Cardiac fibroblast (primary cell): Measurements from ENCODE around the gene DSG3.
A peak's percentile ranks its signal among the peaks of the same experiment; 100 is the strongest.

ENCODE experiments used
- DNase-seq, 2 donors: peaks; one replicate each; pipeline versions ENCODE4 v3.0.0 to v3.0.0-alpha.2; 2010; ENCODE audit warnings: low read depth in 2 of 2
- H3K4me3 ChIP-seq, 2 donors: replicated peaks in 1 of 2; 1 replicate in 1 of 2; 2 replicates in 1 of 2; pipeline ENCODE4 v1.5.1; 2011; ENCODE audit warnings: low read depth in 2 of 2, low read length in 2 of 2, mild to moderate bottlenecking in 2 of 2, moderate library complexity in 1 of 2
- TF ChIP-seq, protein P1 (sequence below): IDR thresholded peaks from one replicate; pipeline ENCODE4 v1.5.1; 2011; ENCODE audit warnings: low read depth, mild to moderate bottlenecking, low read length, inconsistent platforms

Gene DSG3

DNA sequence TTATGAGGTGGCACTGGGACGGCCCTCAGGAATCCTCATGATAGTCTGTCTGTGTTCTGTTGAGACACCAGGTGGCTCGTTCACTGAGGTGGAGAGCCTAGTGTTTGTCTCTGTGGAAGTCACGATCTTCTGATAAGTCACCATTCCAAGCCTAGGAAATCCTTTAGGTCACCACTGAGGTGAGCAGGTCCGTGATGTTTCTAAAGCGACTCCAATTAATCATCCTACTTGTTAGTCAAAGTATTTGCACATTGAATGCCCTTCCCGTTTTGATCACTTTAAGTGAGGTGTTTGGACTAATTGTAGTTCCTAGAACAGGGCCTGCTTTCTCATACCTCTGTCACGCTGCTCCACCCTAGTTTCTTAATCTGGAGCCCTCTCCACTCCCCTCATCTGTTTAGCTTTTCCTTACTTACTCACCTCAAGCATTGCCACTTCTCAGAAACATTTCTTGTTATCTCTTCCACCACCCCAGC, 28.0 kb upstream of the DSG3 start:
- no peak for DNase-seq
- TF ChIP-seq, protein P1, sequence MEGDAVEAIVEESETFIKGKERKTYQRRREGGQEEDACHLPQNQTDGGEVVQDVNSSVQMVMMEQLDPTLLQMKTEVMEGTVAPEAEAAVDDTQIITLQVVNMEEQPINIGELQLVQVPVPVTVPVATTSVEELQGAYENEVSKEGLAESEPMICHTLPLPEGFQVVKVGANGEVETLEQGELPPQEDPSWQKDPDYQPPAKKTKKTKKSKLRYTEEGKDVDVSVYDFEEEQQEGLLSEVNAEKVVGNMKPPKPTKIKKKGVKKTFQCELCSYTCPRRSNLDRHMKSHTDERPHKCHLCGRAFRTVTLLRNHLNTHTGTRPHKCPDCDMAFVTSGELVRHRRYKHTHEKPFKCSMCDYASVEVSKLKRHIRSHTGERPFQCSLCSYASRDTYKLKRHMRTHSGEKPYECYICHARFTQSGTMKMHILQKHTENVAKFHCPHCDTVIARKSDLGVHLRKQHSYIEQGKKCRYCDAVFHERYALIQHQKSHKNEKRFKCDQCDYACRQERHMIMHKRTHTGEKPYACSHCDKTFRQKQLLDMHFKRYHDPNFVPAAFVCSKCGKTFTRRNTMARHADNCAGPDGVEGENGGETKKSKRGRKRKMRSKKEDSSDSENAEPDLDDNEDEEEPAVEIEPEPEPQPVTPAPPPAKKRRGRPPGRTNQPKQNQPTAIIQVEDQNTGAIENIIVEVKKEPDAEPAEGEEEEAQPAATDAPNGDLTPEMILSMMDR: no peak
- no peak overlapping the region for H3K4me3 ChIP-seq

- H3K4me3 ChIP-seq: no peak overlapping the region
- TF ChIP-seq, protein P1: no peak
- no peak for DNase-seq
Observed at GRCh38 chr18:31420032-31420431, 27.5 kb upstream of the DSG3 start.

GRCh38 chr18:31420524-31420923, 27.0 kb upstream of the DSG3 start:
- no peak overlapping the region for H3K4me3 ChIP-seq
- DNase-seq: no peak
- TF ChIP-seq, protein P1: no peak

- DNase-seq: peak; percentile 32 to 50
- H3K4me3 ChIP-seq: no peak overlapping the region
- TF ChIP-seq, protein P1: peak; percentile 64
Observed at GRCh38 chr18:31424383-31424988, 23.1 kb upstream of the DSG3 start.

- no peak for DNase-seq
- no peak overlapping the region for H3K4me3 ChIP-seq
- TF ChIP-seq, protein P1: no peak
Observed at GRCh38 chr18:31426021-31426420, 21.5 kb upstream of the DSG3 start.

DNA sequence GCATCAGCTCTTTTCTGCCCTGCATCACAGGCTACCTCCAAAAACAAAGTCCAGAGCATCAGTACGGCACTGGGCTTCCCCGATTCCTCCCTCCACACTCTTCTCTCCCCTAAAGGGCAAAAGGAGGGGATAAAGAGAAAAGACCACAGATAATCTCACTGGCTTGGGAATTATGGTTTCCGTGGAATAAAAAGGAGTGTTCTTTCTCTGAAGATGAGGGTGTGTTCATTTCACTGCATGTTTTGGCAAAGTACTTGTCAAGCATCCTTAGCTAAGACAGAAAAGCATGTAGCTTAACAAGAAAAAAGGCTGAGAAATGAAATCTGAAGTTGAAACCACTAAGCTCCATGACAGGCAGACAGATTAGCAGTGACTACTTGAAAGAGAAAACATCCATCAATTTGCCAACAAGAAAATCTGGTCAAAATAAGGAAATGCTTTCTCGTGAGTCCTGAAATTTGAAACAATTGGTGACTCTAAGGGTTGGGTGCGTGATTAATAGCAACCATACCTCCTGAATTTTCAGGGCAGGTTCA, 20.6 kb upstream of the DSG3 start:
- DNase-seq: peak in 1 of 2 donors; percentile 1
- TF ChIP-seq, protein P1: no peak
- no peak overlapping the region for H3K4me3 ChIP-seq
